GM12873 (cell line): ENCODE data around the gene JAZF1.

Experiments used
- TF ChIP-seq, protein P1 (sequence below): IDR thresholded peaks from 2 replicates; pipeline ENCODE4 v1.5.1; 2012; ENCODE audit warnings: low read depth, mild to moderate bottlenecking, moderate library complexity, low read length, control low read depth; ENCODE audit not compliant: insufficient read depth; ENCODE audit errors: missing control alignments

JAZF1 gene

DNA sequence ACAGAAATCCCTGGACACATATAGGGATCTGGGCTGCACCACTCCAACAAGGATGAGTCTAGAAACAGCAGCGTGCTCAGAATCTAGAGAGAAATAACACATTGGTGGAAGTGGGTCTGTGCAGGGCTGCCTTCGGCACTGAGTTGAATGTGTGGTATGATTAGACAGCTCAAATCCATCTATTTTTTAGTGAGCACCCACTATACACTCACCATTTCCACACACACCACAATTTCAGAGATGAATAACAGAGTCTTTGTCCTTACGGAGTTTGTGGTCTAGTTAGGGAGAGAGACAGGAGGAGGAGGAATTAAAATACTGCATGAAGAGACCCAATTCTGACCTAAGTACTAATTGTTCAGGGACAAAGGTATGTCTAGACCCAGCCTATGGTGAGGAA lies 44.2 kb downstream of the JAZF1 start:
- TF ChIP-seq, protein P1, sequence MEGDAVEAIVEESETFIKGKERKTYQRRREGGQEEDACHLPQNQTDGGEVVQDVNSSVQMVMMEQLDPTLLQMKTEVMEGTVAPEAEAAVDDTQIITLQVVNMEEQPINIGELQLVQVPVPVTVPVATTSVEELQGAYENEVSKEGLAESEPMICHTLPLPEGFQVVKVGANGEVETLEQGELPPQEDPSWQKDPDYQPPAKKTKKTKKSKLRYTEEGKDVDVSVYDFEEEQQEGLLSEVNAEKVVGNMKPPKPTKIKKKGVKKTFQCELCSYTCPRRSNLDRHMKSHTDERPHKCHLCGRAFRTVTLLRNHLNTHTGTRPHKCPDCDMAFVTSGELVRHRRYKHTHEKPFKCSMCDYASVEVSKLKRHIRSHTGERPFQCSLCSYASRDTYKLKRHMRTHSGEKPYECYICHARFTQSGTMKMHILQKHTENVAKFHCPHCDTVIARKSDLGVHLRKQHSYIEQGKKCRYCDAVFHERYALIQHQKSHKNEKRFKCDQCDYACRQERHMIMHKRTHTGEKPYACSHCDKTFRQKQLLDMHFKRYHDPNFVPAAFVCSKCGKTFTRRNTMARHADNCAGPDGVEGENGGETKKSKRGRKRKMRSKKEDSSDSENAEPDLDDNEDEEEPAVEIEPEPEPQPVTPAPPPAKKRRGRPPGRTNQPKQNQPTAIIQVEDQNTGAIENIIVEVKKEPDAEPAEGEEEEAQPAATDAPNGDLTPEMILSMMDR: no peak

DNA sequence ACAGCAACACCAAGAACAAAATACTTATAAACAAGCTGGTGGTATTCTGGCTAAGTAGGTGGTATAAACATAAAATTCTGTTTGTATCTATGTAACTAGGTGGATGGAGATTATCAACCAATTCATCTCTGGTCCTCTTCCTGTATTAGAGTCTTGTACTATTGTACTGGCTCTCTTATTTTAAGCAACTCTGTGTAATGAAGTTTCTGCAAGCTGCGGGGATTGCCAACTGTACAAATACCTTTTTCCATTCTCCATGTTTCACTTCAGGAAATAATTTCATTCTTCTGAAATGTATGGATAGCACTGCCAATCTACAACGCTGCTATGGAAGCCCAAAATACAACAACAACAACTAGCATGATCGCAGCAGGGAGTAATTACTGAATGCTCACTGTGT lies 44.8 kb downstream of the JAZF1 start:
- TF ChIP-seq, protein P1: no peak

DNA sequence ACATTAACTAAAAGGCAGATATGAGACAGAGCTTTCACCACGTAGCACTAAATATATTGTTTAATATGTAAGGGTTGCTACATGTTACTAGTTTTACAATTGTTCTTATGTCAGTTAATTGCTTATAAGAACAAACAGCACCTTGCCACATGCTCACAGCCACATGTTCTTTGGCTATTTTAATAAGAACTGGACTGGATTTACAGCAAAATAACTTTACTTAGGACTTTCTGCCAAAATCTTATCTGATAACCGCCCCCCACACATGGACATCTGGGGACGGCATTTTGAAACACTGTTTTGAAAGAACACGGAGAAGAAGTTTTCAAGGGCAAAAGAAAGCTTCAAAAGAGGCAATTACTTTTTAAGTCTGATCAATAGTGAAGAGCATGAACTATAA lies 45.3 kb downstream of the JAZF1 start:
- TF ChIP-seq, protein P1: no peak

DNA sequence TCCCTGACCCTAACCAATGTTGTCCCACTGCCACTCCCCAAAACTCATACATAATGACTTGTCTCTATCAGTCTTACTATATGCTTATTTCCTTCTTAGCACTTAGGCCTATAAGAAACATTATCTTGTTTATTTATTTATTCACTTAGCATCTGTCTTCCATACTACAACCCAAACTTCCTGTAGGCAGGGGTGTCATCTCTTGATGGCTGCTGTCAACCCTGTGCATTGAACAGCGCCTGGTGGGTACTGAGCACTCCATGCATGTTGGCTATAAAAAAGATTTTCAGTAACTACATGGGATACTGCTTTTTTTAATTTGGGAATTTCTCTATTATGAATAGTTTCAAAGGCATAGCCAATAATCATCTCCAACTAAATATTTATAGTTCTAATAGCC lies 46.7 kb downstream of the JAZF1 start:
- TF ChIP-seq, protein P1: no peak

DNA sequence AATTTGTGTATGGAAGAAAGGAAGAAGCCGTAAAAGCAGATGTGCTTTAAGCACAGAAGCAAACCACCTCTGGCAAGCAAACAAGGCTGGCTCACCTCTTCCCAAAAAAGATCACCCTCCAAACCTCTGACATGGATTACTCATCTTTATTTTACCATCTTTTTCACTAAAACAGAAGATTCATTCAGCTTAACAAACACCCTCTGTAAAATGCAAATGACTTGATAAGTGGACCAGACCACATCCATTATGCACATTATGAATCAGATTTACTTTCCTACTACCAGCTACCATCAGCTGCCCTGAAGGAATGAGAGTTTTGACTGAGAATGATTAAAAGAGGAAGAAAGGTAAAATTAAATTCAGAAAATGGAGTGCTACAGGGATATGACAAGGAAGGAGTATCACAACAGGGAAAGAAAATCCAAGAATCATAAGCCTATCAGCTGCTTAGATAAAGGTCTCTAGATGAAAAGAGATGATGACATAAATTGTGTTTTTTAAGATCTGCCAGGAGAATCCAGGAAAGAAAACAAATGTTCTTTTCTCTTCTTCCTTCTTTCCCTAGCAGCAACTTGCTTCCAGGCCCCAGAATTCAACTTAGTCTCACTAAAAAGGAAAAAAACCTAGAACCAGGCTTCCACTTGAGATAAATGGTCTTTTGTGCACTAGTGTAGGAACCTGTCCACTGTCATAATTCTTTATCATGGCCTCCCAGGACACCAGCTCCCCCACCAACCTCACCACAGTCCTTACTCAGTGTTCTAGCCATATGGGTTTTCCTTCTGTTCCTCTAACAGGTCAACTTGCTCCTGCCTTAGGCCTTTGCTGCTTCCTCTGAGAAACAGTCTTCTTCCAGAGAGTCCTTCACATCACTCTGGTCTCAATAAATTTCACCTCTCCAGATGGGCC lies 47.4 kb downstream of the JAZF1 start:
- TF ChIP-seq, protein P1: no peak

DNA sequence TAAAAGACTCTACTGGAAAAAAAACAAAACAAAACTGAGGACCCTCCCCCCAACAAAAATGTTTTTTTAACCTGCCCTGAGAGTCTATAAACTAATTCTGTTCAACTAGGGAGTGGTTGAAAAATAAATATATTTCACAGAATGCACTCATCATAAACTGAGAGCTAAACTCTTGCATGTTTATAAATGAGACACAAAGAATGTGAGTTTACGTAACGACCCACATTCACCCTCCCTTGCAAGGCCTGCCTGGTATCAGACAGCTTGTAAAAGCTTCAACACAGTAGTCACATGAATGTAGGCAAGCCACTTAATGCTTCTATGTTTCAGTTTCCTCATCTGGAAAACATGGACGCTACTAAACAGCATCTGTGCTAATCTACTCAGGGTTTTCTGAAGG lies 50.3 kb downstream of the JAZF1 start:
- TF ChIP-seq, protein P1: no peak

DNA sequence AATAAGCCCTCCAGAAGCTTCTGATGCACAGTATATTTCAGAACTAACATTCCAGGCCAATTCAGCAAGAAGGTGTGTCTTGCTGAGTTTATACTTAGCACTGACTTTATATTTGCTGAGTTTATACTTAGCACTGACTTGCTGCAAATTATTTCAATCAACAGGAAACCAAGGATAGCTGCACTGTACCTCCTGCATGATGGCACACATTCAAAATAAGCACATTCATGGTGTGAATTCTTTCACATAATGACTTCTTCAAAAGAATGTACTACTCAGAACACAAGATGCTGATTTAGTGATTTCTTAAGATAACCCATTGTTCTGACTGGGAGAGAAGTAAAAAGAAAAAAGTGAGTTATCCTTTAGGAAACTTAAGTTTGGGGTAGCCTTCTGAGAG lies 52.0 kb downstream of the JAZF1 start:
- TF ChIP-seq, protein P1: no peak
